HL-60 (cell line): ENCODE results near the gene IRX6.

Experiments
- DNase-seq, 2 experiments: peaks; one replicate each; pipeline ENCODE4 v3.0.0-alpha.2; 2010 to 2020; ENCODE audit warnings: low read depth in 1 of 2, low spot score in 1 of 2
- H3K27ac ChIP-seq: fragments of 250-450 bp; sonication (Bioruptor Pico); replicated peaks from 2 replicates; pipeline ENCODE4 v1.5.1; 2020; ENCODE audit warnings: mild to moderate bottlenecking, moderate library complexity
- H3K27me3 ChIP-seq: fragments of 250-450 bp; sonication (Bioruptor Pico); 2 replicates; pipeline ENCODE4 v1.5.1; 2021; ENCODE audit warnings: mild to moderate bottlenecking, moderate library complexity; ENCODE audit not compliant: insufficient read depth, poor library complexity, severe bottlenecking
- H3K4me3 ChIP-seq: replicated peaks from 2 replicates; pipeline ENCODE4 v1.5.1; 2011; ENCODE audit warnings: mild to moderate bottlenecking, control low read depth, low read length; ENCODE audit not compliant: insufficient read depth
- GABPA ChIP-seq: IDR thresholded peaks from 2 replicates; pipeline ENCODE4 v1.6.1; 2012; ENCODE audit warnings: low read depth
- POLR2AphosphoS5 ChIP-seq: IDR thresholded peaks from 2 replicates; pipeline ENCODE4 v1.6.1; 2012; ENCODE audit warnings: low read depth
- SPI1 ChIP-seq: IDR thresholded peaks from 2 replicates; pipeline ENCODE4 v1.6.1; 2012; ENCODE audit warnings: low read depth, mild to moderate bottlenecking, borderline replicate concordance
- TF ChIP-seq, protein P1 (sequence below): IDR thresholded peaks from one replicate; pipeline ENCODE4 v1.5.1; 2011; ENCODE audit warnings: low read length, control low read depth, inconsistent platforms; ENCODE audit not compliant: insufficient read depth
- TF ChIP-seq, protein P2 (sequence below): IDR thresholded peaks from 2 replicates; pipeline ENCODE4 v1.6.1; 2012; ENCODE audit warnings: low read depth; ENCODE audit not compliant: insufficient replicate concordance

IRX6 gene

DNA sequence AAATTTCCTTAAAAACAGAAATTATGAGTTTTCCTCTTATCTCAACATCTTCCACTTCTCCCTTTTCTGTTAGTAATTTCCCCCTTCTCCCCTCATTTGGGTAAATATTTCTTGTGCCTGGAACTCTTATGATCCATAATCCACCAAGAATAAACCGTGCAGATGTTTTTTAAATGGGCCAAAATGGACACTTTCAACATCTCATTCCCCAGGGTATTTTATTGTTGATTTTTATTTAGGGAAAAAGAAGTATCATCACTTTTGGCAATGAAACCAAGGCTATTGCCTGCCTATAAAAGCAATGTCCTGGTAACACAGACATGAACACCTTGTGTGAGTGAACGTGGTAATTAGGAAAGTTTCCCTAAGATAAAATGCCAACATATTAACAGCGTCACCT lies 54.6 kb downstream of the IRX6 start:
- H3K4me3 ChIP-seq: no peak overlapping the region
- no peak overlapping the region for H3K27ac ChIP-seq
- TF ChIP-seq, protein P1, sequence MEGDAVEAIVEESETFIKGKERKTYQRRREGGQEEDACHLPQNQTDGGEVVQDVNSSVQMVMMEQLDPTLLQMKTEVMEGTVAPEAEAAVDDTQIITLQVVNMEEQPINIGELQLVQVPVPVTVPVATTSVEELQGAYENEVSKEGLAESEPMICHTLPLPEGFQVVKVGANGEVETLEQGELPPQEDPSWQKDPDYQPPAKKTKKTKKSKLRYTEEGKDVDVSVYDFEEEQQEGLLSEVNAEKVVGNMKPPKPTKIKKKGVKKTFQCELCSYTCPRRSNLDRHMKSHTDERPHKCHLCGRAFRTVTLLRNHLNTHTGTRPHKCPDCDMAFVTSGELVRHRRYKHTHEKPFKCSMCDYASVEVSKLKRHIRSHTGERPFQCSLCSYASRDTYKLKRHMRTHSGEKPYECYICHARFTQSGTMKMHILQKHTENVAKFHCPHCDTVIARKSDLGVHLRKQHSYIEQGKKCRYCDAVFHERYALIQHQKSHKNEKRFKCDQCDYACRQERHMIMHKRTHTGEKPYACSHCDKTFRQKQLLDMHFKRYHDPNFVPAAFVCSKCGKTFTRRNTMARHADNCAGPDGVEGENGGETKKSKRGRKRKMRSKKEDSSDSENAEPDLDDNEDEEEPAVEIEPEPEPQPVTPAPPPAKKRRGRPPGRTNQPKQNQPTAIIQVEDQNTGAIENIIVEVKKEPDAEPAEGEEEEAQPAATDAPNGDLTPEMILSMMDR: no peak
- TF ChIP-seq, protein P2, sequence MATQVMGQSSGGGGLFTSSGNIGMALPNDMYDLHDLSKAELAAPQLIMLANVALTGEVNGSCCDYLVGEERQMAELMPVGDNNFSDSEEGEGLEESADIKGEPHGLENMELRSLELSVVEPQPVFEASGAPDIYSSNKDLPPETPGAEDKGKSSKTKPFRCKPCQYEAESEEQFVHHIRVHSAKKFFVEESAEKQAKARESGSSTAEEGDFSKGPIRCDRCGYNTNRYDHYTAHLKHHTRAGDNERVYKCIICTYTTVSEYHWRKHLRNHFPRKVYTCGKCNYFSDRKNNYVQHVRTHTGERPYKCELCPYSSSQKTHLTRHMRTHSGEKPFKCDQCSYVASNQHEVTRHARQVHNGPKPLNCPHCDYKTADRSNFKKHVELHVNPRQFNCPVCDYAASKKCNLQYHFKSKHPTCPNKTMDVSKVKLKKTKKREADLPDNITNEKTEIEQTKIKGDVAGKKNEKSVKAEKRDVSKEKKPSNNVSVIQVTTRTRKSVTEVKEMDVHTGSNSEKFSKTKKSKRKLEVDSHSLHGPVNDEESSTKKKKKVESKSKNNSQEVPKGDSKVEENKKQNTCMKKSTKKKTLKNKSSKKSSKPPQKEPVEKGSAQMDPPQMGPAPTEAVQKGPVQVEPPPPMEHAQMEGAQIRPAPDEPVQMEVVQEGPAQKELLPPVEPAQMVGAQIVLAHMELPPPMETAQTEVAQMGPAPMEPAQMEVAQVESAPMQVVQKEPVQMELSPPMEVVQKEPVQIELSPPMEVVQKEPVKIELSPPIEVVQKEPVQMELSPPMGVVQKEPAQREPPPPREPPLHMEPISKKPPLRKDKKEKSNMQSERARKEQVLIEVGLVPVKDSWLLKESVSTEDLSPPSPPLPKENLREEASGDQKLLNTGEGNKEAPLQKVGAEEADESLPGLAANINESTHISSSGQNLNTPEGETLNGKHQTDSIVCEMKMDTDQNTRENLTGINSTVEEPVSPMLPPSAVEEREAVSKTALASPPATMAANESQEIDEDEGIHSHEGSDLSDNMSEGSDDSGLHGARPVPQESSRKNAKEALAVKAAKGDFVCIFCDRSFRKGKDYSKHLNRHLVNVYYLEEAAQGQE: no peak
- TF ChIP-seq SPI1 (no peak), GABPA (no peak), POLR2AphosphoS5 (no peak)
- DNase-seq: no peak
- no peaks in the 10 kb centered on the region for H3K27me3 ChIP-seq

DNA sequence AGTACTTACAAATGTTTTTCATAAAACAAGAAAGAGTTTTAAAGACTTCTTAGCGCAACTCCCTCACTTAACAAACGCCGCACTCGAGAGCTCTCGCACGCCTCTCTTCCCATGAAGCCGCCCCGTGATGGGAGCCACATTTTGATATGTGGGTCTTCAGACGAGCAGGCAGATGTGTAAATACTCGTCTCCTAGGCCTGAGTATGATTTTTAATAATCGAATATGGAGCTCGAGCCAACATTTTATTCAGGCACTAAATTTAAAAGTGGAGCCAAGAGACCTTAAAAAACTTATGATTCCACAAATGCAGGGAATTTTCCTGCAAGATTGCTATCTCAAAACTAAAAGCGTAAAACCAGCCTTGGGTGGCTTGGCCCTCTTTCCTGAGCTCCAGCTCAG lies 55.4 kb downstream of the IRX6 start:
- H3K27me3 ChIP-seq: no peaks in the 10 kb centered on the region
- TF ChIP-seq GABPA (no peak), SPI1 (no peak), POLR2AphosphoS5 (no peak)
- TF ChIP-seq, protein P2: no peak

DNA sequence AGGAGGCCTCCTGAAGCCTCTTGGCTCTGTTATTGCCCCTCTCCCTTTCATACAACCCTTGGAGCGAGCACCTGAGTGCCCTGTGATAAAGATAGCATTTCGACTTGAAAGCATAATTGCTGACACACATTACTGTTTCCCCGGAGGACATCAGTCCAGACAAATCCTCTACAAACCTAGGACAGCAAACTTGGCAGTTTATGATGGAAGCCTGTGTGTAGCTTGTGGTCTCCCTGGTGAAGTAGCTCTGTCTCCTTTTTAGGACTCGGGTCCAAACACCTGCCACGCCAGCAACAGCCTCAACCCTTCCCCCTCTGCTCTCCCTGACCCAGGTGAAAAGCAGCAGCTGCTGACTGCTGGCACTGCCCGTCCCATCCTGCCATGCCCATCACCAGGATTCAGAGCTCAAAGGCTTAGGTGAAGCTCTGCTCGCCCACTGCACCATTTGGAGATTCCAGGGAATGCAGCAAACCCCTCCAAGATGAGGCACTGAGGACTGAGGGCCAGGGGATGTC lies 55.9 kb downstream of the IRX6 start:
- no peak overlapping the region for H3K4me3 ChIP-seq
- no peaks in the 10 kb centered on the region for H3K27me3 ChIP-seq
- no peak for DNase-seq
- H3K27ac ChIP-seq: no peak overlapping the region
- TF ChIP-seq POLR2AphosphoS5: no peak
- no peak for TF ChIP-seq SPI1
- TF ChIP-seq, protein P1: no peak
- TF ChIP-seq, protein P2: no peak
- no peak for TF ChIP-seq GABPA

More for the DNA sequence above, 55.4 kb downstream of the IRX6 start:
- no peak overlapping the region for H3K4me3 ChIP-seq
- H3K27ac ChIP-seq: no peak overlapping the region
- DNase-seq: no peak
